ENCODE results near the gene NR5A2. TPM values are rescaled to one million over a fixed set of nuclear protein-coding genes. Genes with fewer than 3 reads are reported as not detected.

NR5A2 gene
- total and polyA plus RNA-seq, 10 of the 15 experiments (the other 5 are each of a cell fraction or from before 2014, with no cell fraction given): 0.02 to 0.60 (median 0.15) TPM; not detected in 1

DNA sequence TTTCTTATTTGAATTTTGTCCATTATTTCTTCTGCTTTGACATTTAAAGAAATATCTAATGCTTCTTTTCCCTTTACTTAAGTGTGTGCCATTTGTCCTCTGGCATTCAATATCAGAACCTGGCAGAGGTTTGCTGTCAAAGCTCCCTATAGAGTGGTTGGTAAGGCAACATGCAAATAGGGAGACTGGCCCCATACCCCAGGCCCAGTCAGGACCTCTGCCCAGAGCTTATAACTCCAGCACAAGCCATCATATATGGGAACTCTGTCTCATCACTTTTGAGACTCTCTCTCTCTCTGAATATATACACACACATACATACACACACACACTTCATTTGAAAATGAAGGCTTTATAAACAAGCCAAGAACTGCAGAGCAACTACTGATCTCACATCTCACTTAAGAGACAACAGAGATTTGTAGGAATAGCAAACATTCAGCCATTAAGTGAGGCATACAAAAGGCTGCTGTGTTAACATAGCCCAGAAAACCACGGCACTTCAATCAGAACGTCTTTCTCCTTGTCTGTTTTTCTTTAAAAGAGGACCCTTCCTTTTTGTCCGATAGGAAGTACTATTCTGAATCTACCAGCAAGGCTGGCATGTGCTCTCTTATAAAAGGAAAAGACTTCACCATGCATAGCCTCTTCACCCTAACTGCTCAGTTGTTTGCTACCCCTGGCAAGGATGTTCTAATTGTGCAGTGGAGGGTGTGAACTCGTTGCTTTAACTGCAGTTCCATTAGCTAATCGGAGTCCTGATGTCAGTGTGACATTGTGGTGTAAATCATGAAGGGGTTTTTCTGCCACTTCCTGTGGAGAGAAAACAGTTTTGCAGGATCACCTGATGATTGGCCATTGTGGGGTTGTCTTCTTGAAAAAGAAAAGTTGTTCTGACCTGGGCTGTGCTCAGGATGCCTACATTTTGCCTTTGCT lies 101.7 kb downstream of the NR5A2 start (continued):
- TF ChIP-seq, protein P1, sequence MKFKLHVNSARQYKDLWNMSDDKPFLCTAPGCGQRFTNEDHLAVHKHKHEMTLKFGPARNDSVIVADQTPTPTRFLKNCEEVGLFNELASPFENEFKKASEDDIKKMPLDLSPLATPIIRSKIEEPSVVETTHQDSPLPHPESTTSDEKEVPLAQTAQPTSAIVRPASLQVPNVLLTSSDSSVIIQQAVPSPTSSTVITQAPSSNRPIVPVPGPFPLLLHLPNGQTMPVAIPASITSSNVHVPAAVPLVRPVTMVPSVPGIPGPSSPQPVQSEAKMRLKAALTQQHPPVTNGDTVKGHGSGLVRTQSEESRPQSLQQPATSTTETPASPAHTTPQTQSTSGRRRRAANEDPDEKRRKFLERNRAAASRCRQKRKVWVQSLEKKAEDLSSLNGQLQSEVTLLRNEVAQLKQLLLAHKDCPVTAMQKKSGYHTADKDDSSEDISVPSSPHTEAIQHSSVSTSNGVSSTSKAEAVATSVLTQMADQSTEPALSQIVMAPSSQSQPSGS (IDR thresholded peaks at IDR 0.05; ENCODE audit: low read length): no peak
- TF ChIP-seq CREM (IDR thresholded peaks at IDR 0.05; ENCODE audit: low read depth) (0 out of 2 replicates have a peak, but pooled peaks have one; percentile 12), POLR2AphosphoS5 (IDR thresholded peaks at IDR 0.05; ENCODE audit: low read length) (no peak), SREBF1 (IDR thresholded peaks at IDR 0.05; ENCODE audit: low read length) (no peak), TCF12 (IDR thresholded peaks at IDR 0.05; ENCODE audit: low read depth, low read length) (no peak), ZZZ3 (IDR thresholded peaks at IDR 0.05; ENCODE audit: control insufficient read depth, insufficient read length, low read depth) (no peak), ESRRA (IDR thresholded peaks at IDR 0.05; ENCODE audit: low read length) (no peak), IKZF2 (IDR thresholded peaks at IDR 0.05) (peak; percentile 38 to 58; a peak in 2 of 4 replicates), NFYA (IDR thresholded peaks at IDR 0.05; ENCODE audit: borderline replicate concordance, low read depth, low read length) (no peak), SRF (IDR thresholded peaks at IDR 0.05; ENCODE audit: low read depth in 2 of 2, low read length in 2 of 2) (no peak), RAD51 (IDR thresholded peaks at IDR 0.05) (peak; percentile 67; the same call in 1 of the 2 replicates), CREB1 (IDR thresholded peaks at IDR 0.05; ENCODE audit: low read depth) (peak; percentile 70; the same call in 1 of the 2 replicates), TCF3 (IDR thresholded peaks at IDR 0.05; ENCODE audit: borderline replicate concordance, insufficient read depth, low read depth, low read length) (no peak), HDAC2 (IDR thresholded peaks at IDR 0.05) (no peak), BHLHE40 (IDR thresholded peaks at IDR 0.05; ENCODE audit: borderline replicate concordance in 1 of 2, low read depth in 2 of 2, low read length in 1 of 2) (peak in 1 of 2 experiments; percentile 62; a peak in 2 of 4 replicates), NBN (IDR thresholded peaks at IDR 0.05) (peak; percentile 66; the same call in 1 of the 2 replicates), MEF2A (IDR thresholded peaks at IDR 0.05; ENCODE audit: insufficient read depth, low read depth, low read length) (no peak), POU2F2 (IDR thresholded peaks at IDR 0.05; ENCODE audit: borderline replicate concordance, low read depth, low read length) (no peak)
- TF ChIP-seq, protein P2, sequence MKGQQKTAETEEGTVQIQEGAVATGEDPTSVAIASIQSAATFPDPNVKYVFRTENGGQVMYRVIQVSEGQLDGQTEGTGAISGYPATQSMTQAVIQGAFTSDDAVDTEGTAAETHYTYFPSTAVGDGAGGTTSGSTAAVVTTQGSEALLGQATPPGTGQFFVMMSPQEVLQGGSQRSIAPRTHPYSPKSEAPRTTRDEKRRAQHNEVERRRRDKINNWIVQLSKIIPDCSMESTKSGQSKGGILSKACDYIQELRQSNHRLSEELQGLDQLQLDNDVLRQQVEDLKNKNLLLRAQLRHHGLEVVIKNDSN (IDR thresholded peaks at IDR 0.05; ENCODE audit: borderline replicate concordance, extremely low read length, insufficient read depth, low read depth, low read length): no peak

Data from GM12878 (cell line).